SK-N-SH treated with all-trans-retinoic acid at 6 μM for 48 hours (cell line): ENCODE measurements around the gene TEAD1.

Experiments used
- ATAC-seq: fragments of 200-7000 bp; cut with Tn5 transposase; 3 replicates; pipeline ENCODE4 v1.9.1; 2020; ENCODE audit warnings: mild to moderate bottlenecking, moderate library complexity
- BACH2 ChIP-seq: fragments of 250-450 bp; sonication (Bioruptor Pico); IDR thresholded peaks from 2 replicates; pipeline ENCODE4 v1.9.0; 2021; ENCODE audit warnings: mild to moderate bottlenecking, borderline replicate concordance
- ESRRG ChIP-seq: fragments of 250-450 bp; sonication (Bioruptor Pico); IDR thresholded peaks from 2 replicates; pipeline ENCODE4 v1.6.1; 2021; ENCODE audit warnings: mild to moderate bottlenecking
- GLIS3 ChIP-seq: fragments of 250-450 bp; sonication (Bioruptor Pico); IDR thresholded peaks from 2 replicates; pipeline ENCODE4 v1.5.0; 2020; ENCODE audit warnings: mild to moderate bottlenecking, moderate library complexity
- ISL1 ChIP-seq: fragments of 250-450 bp; sonication (Bioruptor Pico); IDR thresholded peaks from 2 replicates; pipeline ENCODE4 v2.1.2; 2022; ENCODE audit warnings: mild to moderate bottlenecking, moderate library complexity
- PPARA ChIP-seq: fragments of 250-450 bp; sonication (Bioruptor Pico); IDR thresholded peaks from 2 replicates; pipeline ENCODE4 v1.5.0; 2020; ENCODE audit warnings: mild to moderate bottlenecking, borderline replicate concordance
- RARB ChIP-seq: fragments of 250-450 bp; sonication (Bioruptor Pico); IDR thresholded peaks from 2 replicates; pipeline ENCODE4 v1.8.0; 2021; ENCODE audit warnings: mild to moderate bottlenecking, moderate library complexity
- SNAI2 ChIP-seq: fragments of 250-450 bp; sonication (Bioruptor Pico); IDR thresholded peaks from 2 replicates; pipeline ENCODE4 v1.5.0; 2020; ENCODE audit warnings: mild to moderate bottlenecking, moderate library complexity
- TCF4 ChIP-seq: fragments of 250-450 bp; sonication (Bioruptor Pico); IDR thresholded peaks from 2 replicates; pipeline ENCODE4 v1.8.0; 2021; ENCODE audit warnings: mild to moderate bottlenecking, moderate library complexity, borderline replicate concordance
- TOX ChIP-seq: fragments of 250-450 bp; sonication (Bioruptor Pico); IDR thresholded peaks from 2 replicates; pipeline ENCODE4 v1.8.0; 2021; ENCODE audit warnings: mild to moderate bottlenecking, moderate library complexity, borderline replicate concordance
- TSHZ2 ChIP-seq: fragments of 250-450 bp; sonication (Bioruptor Pico); IDR thresholded peaks from 2 replicates; pipeline ENCODE4 v1.5.0; 2020; ENCODE audit warnings: mild to moderate bottlenecking, moderate library complexity
- ZC3H10 ChIP-seq: fragments of 250-450 bp; sonication (Bioruptor Pico); IDR thresholded peaks from 2 replicates; pipeline ENCODE4 v1.5.1; 2021; ENCODE audit warnings: mild to moderate bottlenecking, moderate library complexity
- ZFP3 ChIP-seq: fragments of 250-450 bp; sonication (Bioruptor Pico); IDR thresholded peaks from 2 replicates; pipeline ENCODE4 v1.5.0; 2020; ENCODE audit warnings: mild to moderate bottlenecking, moderate library complexity
- ZNF565 ChIP-seq: fragments of 450-650 bp; formaldehyde crosslinking; conservative IDR thresholded peaks from 2 replicates; pipeline ENCODE4 v1.5.0; 2020; ENCODE audit warnings: low read depth, mild to moderate bottlenecking, moderate library complexity
- ZNF70 ChIP-seq: fragments of 450-650 bp; formaldehyde crosslinking; IDR thresholded peaks from 2 replicates; pipeline ENCODE4 v1.5.0; 2020; ENCODE audit warnings: mild to moderate bottlenecking, moderate library complexity
- ZNF8 ChIP-seq: fragments of 450-650 bp; formaldehyde crosslinking; IDR thresholded peaks from 2 replicates; pipeline ENCODE4 v1.5.0; 2020; ENCODE audit warnings: mild to moderate bottlenecking, moderate library complexity
- TF ChIP-seq, protein P1 (sequence below): fragments of 250-450 bp; sonication (Bioruptor Pico); IDR thresholded peaks from 2 replicates; pipeline ENCODE4 v1.8.0; 2021; ENCODE audit warnings: low read depth, mild to moderate bottlenecking, moderate library complexity, borderline replicate concordance
- TF ChIP-seq, protein P2 (sequence below): fragments of 250-450 bp; sonication (Bioruptor Pico); IDR thresholded peaks from 2 replicates; pipeline ENCODE4 v1.5.1; 2021; ENCODE audit warnings: mild to moderate bottlenecking, moderate library complexity

Gene TEAD1

DNA sequence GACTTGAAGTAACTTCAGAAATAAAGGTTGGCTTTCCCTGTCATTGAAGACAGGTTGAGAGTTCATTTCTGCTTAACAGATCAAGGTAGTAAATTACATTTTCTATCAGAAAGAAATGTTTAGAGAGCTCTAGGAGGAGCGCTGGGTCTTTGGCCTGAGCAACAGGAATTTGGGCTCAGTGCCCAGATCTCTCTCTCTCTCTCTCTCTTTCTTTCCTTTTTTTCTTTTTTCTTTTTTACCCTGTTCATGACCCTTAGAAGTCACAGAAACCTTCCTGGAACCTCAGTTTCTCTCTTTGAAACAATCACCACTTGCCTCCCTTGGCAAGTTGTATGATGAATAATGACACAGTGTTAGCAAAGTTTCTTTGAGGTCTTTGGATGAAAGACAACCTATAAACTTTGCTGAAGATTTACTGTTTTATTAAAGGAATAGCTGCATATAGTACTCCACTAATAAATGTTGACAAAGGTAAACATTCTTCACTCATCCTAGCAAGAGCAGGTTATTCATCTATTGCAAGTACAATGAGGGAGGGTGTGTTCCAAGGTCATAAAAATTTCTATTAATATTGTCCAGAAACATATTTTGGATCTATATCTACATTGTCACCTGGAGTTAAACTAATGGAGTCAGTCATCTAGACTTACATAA, 299.4 kb downstream of the TEAD1 start:
- TF ChIP-seq SNAI2 = no peak
- TF ChIP-seq, protein P1, sequence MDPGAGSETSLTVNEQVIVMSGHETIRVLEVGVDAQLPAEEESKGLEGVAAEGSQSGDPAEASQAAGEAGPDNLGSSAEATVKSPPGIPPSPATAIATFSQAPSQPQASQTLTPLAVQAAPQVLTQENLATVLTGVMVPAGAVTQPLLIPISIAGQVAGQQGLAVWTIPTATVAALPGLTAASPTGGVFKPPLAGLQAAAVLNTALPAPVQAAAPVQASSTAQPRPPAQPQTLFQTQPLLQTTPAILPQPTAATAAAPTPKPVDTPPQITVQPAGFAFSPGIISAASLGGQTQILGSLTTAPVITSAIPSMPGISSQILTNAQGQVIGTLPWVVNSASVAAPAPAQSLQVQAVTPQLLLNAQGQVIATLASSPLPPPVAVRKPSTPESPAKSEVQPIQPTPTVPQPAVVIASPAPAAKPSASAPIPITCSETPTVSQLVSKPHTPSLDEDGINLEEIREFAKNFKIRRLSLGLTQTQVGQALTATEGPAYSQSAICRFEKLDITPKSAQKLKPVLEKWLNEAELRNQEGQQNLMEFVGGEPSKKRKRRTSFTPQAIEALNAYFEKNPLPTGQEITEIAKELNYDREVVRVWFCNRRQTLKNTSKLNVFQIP (CRISPR knock-in tag) = no peak
- no peak for TF ChIP-seq ZC3H10
- 0 out of 2 replicates have a peak, but pooled peaks have one; percentile 10 for TF ChIP-seq ISL1 (CRISPR knock-in tag)
- TF ChIP-seq ESRRG (CRISPR knock-in tag) = no peak
- TF ChIP-seq, all 23 proteins: peak for 1

GRCh38 chr11:12975195-12975594, 301.0 kb downstream of the TEAD1 start:
- no peak for TF ChIP-seq ZNF565
- no peak for TF ChIP-seq TSHZ2 (CRISPR knock-in tag)
- no peak for TF ChIP-seq SNAI2
- no peak for TF ChIP-seq TCF4 (CRISPR knock-in tag)
- no peak for TF ChIP-seq TOX
- no peak for TF ChIP-seq RARB (CRISPR knock-in tag)
- ATAC-seq = no peak

More for the DNA sequence above, 299.4 kb downstream of the TEAD1 start:
- ATAC-seq = no peak

- ATAC-seq = peak; percentile 28
- TF ChIP-seq PPARA (CRISPR knock-in tag) (no peak), BACH2 (CRISPR knock-in tag) (no peak), ZNF70 (no peak), GLIS3 (CRISPR knock-in tag) (no peak), ZC3H10 (no peak), RARB (CRISPR knock-in tag) (no peak), ZNF8 (CRISPR knock-in tag) (no peak), TSHZ2 (CRISPR knock-in tag) (no peak), TOX (no peak), ZFP3 (CRISPR knock-in tag) (no peak)
- TF ChIP-seq, protein P1 (CRISPR knock-in tag) = no peak
- TF ChIP-seq, protein P2, sequence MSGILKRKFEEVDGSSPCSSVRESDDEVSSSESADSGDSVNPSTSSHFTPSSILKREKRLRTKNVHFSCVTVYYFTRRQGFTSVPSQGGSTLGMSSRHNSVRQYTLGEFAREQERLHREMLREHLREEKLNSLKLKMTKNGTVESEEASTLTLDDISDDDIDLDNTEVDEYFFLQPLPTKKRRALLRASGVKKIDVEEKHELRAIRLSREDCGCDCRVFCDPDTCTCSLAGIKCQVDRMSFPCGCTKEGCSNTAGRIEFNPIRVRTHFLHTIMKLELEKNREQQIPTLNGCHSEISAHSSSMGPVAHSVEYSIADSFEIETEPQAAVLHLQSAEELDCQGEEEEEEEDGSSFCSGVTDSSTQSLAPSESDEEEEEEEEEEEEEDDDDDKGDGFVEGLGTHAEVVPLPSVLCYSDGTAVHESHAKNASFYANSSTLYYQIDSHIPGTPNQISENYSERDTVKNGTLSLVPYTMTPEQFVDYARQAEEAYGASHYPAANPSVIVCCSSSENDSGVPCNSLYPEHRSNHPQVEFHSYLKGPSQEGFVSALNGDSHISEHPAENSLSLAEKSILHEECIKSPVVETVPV (CRISPR knock-in tag) = no peak
Measured at GRCh38 chr11:12979928-12980689, 305.9 kb downstream of the TEAD1 start.
